Measurements from ENCODE around the gene PLXDC2. TPM values are rescaled to one million over a fixed set of nuclear protein-coding genes. Genes with fewer than 3 reads are reported as not detected.

Gene PLXDC2
- polyA plus RNA-seq, 1 of the 3 experiments (the other 2 are of a cell fraction), result 2.5 TPM

DNA sequence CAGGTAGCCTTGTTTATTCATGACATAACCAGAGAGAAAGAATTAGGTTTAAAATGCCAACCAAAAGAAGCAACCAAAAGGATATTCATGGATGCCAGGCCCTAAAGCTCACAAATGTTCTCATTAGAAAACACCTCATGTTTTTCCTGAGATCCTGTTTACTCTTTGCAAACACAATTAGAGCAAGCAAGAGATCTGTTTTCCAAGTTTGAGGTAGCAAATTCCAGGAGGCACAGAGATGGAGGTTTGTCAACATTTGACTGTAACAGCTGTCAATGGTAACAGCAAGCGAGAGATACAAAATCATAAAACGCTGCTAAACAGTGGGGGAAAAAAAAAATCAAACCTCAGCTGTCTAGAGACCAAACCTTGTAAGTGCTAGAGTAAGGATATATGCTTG lies 182.2 kb downstream of the PLXDC2 start:
- no peaks in the 10 kb centered on the region for H3K9me2 ChIP-seq
- no peak overlapping the region for H3K4me3 ChIP-seq (ENCODE audit: low read depth in 2 of 2, low read length in 1 of 2)
- no peaks in the 10 kb centered on the region for H3K36me3 ChIP-seq (replicated peaks in 1 of 2; ENCODE audit: control insufficient read depth in 1 of 2, insufficient read depth in 2 of 2, low read length in 1 of 2)
- no peak overlapping the region for H3K9ac ChIP-seq
- no peaks in the 10 kb centered on the region for H3K9me3 ChIP-seq
- no peak overlapping the region for H3K4me2 ChIP-seq
- ChIA-PET CTCF (interaction anchor here (1.6 kb wide), 1 partner anchor 10 kb away, joined by 4 read pairs; no protein-coding TSS in a partner anchor), POLR2A (no interaction called here)
- TF ChIP-seq TEAD4 (IDR thresholded peaks at IDR 0.05; ENCODE audit: borderline replicate concordance, insufficient read depth), result no peak
- no peak for TF ChIP-seq GATA2 (CRISPR knock-in tag; IDR thresholded peaks at IDR 0.05)
- TF ChIP-seq, protein P1, sequence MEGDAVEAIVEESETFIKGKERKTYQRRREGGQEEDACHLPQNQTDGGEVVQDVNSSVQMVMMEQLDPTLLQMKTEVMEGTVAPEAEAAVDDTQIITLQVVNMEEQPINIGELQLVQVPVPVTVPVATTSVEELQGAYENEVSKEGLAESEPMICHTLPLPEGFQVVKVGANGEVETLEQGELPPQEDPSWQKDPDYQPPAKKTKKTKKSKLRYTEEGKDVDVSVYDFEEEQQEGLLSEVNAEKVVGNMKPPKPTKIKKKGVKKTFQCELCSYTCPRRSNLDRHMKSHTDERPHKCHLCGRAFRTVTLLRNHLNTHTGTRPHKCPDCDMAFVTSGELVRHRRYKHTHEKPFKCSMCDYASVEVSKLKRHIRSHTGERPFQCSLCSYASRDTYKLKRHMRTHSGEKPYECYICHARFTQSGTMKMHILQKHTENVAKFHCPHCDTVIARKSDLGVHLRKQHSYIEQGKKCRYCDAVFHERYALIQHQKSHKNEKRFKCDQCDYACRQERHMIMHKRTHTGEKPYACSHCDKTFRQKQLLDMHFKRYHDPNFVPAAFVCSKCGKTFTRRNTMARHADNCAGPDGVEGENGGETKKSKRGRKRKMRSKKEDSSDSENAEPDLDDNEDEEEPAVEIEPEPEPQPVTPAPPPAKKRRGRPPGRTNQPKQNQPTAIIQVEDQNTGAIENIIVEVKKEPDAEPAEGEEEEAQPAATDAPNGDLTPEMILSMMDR (IDR thresholded peaks at IDR 0.05), result no peak
- TF ChIP-seq TAF1 (IDR thresholded peaks at IDR 0.05; ENCODE audit: borderline replicate concordance, low read depth, low read length), result no peak
- no peak for TF ChIP-seq ELF1 (IDR thresholded peaks at IDR 0.05)
- TF ChIP-seq SIN3A (IDR thresholded peaks at IDR 0.05; ENCODE audit: borderline replicate concordance, low read depth, low read length), result no peak
- TF ChIP-seq, protein P2, sequence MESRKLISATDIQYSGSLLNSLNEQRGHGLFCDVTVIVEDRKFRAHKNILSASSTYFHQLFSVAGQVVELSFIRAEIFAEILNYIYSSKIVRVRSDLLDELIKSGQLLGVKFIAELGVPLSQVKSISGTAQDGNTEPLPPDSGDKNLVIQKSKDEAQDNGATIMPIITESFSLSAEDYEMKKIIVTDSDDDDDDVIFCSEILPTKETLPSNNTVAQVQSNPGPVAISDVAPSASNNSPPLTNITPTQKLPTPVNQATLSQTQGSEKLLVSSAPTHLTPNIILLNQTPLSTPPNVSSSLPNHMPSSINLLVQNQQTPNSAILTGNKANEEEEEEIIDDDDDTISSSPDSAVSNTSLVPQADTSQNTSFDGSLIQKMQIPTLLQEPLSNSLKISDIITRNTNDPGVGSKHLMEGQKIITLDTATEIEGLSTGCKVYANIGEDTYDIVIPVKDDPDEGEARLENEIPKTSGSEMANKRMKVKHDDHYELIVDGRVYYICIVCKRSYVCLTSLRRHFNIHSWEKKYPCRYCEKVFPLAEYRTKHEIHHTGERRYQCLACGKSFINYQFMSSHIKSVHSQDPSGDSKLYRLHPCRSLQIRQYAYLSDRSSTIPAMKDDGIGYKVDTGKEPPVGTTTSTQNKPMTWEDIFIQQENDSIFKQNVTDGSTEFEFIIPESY (IDR thresholded peaks at IDR 0.05; ENCODE audit: borderline replicate concordance, low read depth), result no peak
- TF ChIP-seq, protein P3, sequence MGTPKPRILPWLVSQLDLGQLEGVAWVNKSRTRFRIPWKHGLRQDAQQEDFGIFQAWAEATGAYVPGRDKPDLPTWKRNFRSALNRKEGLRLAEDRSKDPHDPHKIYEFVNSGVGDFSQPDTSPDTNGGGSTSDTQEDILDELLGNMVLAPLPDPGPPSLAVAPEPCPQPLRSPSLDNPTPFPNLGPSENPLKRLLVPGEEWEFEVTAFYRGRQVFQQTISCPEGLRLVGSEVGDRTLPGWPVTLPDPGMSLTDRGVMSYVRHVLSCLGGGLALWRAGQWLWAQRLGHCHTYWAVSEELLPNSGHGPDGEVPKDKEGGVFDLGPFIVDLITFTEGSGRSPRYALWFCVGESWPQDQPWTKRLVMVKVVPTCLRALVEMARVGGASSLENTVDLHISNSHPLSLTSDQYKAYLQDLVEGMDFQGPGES (IDR thresholded peaks at IDR 0.05; ENCODE audit: low read depth, low read length), result no peak
- TF ChIP-seq, protein P4, sequence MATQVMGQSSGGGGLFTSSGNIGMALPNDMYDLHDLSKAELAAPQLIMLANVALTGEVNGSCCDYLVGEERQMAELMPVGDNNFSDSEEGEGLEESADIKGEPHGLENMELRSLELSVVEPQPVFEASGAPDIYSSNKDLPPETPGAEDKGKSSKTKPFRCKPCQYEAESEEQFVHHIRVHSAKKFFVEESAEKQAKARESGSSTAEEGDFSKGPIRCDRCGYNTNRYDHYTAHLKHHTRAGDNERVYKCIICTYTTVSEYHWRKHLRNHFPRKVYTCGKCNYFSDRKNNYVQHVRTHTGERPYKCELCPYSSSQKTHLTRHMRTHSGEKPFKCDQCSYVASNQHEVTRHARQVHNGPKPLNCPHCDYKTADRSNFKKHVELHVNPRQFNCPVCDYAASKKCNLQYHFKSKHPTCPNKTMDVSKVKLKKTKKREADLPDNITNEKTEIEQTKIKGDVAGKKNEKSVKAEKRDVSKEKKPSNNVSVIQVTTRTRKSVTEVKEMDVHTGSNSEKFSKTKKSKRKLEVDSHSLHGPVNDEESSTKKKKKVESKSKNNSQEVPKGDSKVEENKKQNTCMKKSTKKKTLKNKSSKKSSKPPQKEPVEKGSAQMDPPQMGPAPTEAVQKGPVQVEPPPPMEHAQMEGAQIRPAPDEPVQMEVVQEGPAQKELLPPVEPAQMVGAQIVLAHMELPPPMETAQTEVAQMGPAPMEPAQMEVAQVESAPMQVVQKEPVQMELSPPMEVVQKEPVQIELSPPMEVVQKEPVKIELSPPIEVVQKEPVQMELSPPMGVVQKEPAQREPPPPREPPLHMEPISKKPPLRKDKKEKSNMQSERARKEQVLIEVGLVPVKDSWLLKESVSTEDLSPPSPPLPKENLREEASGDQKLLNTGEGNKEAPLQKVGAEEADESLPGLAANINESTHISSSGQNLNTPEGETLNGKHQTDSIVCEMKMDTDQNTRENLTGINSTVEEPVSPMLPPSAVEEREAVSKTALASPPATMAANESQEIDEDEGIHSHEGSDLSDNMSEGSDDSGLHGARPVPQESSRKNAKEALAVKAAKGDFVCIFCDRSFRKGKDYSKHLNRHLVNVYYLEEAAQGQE (IDR thresholded peaks at IDR 0.05; ENCODE audit: low read depth, low read length), result no peak
- no peak for TF ChIP-seq POLR2AphosphoS5 (IDR thresholded peaks at IDR 0.05; ENCODE audit: low read depth, low read length)
- no peak overlapping the region for H2AFZ ChIP-seq (ENCODE audit: low read depth)
- DNase-seq, result no peak
- no peaks in the 10 kb centered on the region for H4K20me1 ChIP-seq (ENCODE audit: insufficient read depth)
- no peak overlapping the region for H3K27ac ChIP-seq (ENCODE audit: low read depth in 2 of 2, low read length in 1 of 2)
- 54% methylated on average over 2 of the region's 2 CpGs for WGBS (ENCODE audit: low lambda C conversion rate)
- H3F3A ChIP-seq (replicated peaks; ENCODE audit: insufficient read depth), result no peaks in the 10 kb centered on the region
- no peaks in the 10 kb centered on the region; a peak in 2 of 4 replicates for H3K4me1 ChIP-seq (ENCODE audit: control insufficient read depth in 1 of 2, insufficient read depth in 2 of 2, low read depth in 1 of 2, low read length in 1 of 2)
- no peaks in the 10 kb centered on the region for H3K79me2 ChIP-seq (ENCODE audit: insufficient read depth)
- no peaks in the 10 kb centered on the region for H3K27me3 ChIP-seq (ENCODE audit: insufficient read depth)

All from SK-N-SH (cell line).